CD4-positive, alpha-beta memory T cell (primary cell): ENCODE results near the gene SLC26A9. TPM values are rescaled to one million over a fixed set of nuclear protein-coding genes. Genes with fewer than 3 reads are reported as not detected.
"Not testable (repeated sequence)": the region's sequence is repeated elsewhere in the genome, so short reads cannot be mapped to it uniquely, and the experiment has no call there.

Experiments used
- CTCF ChIA-PET: fragments of 350-600 bp; sonication (Branson Sonifier 250); formaldehyde crosslinking; loops from one replicate; lab custom pipeline; 2021; ENCODE audit warnings: inconsistent platforms; ENCODE audit not compliant: partially characterized antibody; lab: Charles Lee
- POLR2A ChIA-PET: fragments of 350-600 bp; sonication (Branson Sonifier 250); formaldehyde crosslinking; loops from one replicate; lab custom pipeline; 2021; ENCODE audit not compliant: partially characterized antibody; lab: Charles Lee
- DNase-seq, 5 donors: peaks; one replicate each; pipeline versions ENCODE4 v3.0.0 to v3.0.0-alpha.2; 2020 to 2022; ENCODE audit warnings: mixed read lengths in 1 of 5
- H3K27ac ChIP-seq: one replicate; pipeline ENCODE4 v1.7.0; 2013; ENCODE audit warnings: low read depth, low read length
- H3K27me3 ChIP-seq: 2 replicates; pipeline ENCODE4 v1.7.0; 2013; ENCODE audit warnings: mild to moderate bottlenecking, low read length, moderate library complexity; ENCODE audit not compliant: insufficient read depth
- H3K36me3 ChIP-seq: 2 replicates; pipeline ENCODE4 v1.7.0; 2013; ENCODE audit warnings: mild to moderate bottlenecking, low read length, moderate library complexity; ENCODE audit not compliant: insufficient read depth
- H3K4me1 ChIP-seq: 2 replicates; pipeline ENCODE4 v1.7.0; 2013; ENCODE audit warnings: mild to moderate bottlenecking, low read length, moderate library complexity; ENCODE audit not compliant: insufficient read depth
- H3K4me3 ChIP-seq, 2 donors: one replicate each; pipeline ENCODE4 v1.7.0; 2013; ENCODE audit warnings: low read length in 2 of 2, mild to moderate bottlenecking in 1 of 2
- H3K9me3 ChIP-seq, 2 donors: one replicate each; pipeline ENCODE4 v1.7.0; 2013; ENCODE audit warnings: low read length in 2 of 2, control low read depth in 1 of 2; ENCODE audit not compliant: control insufficient read depth in 1 of 2
- H3K27ac Mint-ChIP-seq, 7 donors: one replicate each; pipeline ENCODE4 v1.8.0; 2020 to 2021; ENCODE audit warnings: mixed read lengths in 7 of 7, mild to moderate bottlenecking in 6 of 7, inconsistent platforms in 3 of 7, moderate library complexity in 3 of 7
- H3K27me3 Mint-ChIP-seq, 2 donors: one replicate each; pipeline ENCODE4 v1.8.0; 2020 to 2021; ENCODE audit warnings: mixed read lengths in 2 of 2
- H3K36me3 Mint-ChIP-seq, 2 donors: one replicate each; pipeline ENCODE4 v1.8.0; 2020 to 2021; ENCODE audit warnings: mixed read lengths in 2 of 2, inconsistent platforms in 1 of 2, mild to moderate bottlenecking in 1 of 2
- H3K4me1 Mint-ChIP-seq, 4 donors: one replicate each; pipeline ENCODE4 v1.8.0; 2020 to 2021; ENCODE audit warnings: mixed read lengths in 4 of 4, mild to moderate bottlenecking in 1 of 4
- H3K4me3 Mint-ChIP-seq, 8 donors: one replicate each; pipeline ENCODE4 v1.8.0; 2020 to 2021; ENCODE audit warnings: mixed read lengths in 8 of 8, mild to moderate bottlenecking in 7 of 8, moderate library complexity in 6 of 8, inconsistent platforms in 3 of 8
- H3K9me3 Mint-ChIP-seq, 8 donors: one replicate each; pipeline ENCODE4 v1.8.0; 2020 to 2021; ENCODE audit warnings: mixed read lengths in 8 of 8, mild to moderate bottlenecking in 5 of 8, inconsistent platforms in 3 of 8, moderate library complexity in 1 of 8
- intact Hi-C: fragments of 100-400 bp; cut with micrococcal nuclease; formaldehyde crosslinking; loops from one replicate; pipeline ENCODE4 v1.15.1; 2023
- polyA plus RNA-seq, 2 donors: library from polyadenylated mRNA; unstranded; fragments of 300-500 nt; fragmentation: Illumina TruSeq; gene quantifications; one replicate each; pipeline ENCODE4 v1.2.3, GENCODE V29; 2021
- total RNA-seq, 2 experiments: library from RNA; stranded (reverse); gene quantifications; one replicate each; pipeline ENCODE4 v1.2.3, GENCODE V29; 2021

SLC26A9 gene
- total and polyA plus RNA-seq, 4 experiments from 2014 or later = not detected

GRCh38 chr1:205915354-205915990 is 27.8 kb downstream of the SLC26A9 start:
- ChIA-PET CTCF (interaction anchor here (1.0 to 2.2 kb wide), 2 partner anchors 9 to 62 kb away, joined by 5 to 9 read pairs; no protein-coding TSS in a partner anchor), POLR2A (no interaction called here)
- Histone ChIP-seq H3K36me3 (no peaks in the 10 kb centered on the region), H3K9me3 (no peaks in the 10 kb centered on the region), H3K27ac (no peak overlapping the region), H3K4me3 (no peak overlapping the region), H3K4me1 (no peaks in the 10 kb centered on the region), H3K27me3 (no peaks in the 10 kb centered on the region)
- Mint-ChIP-seq H3K27me3 (peaks cover 5 to 6% of the 10 kb centered on the region in 2 donors), H3K4me3 (no peak overlapping the region), H3K4me1 (peaks cover 0 to 1% (median 0%) of the 10 kb centered on the region in 4 donors), H3K27ac (no peak overlapping the region), H3K9me3 (no peaks in the 10 kb centered on the region), H3K36me3 (no peaks in the 10 kb centered on the region)
- intact Hi-C loops = no loop called here
- DNase-seq = no peak

- no peaks in the 10 kb centered on the region for H3K36me3 ChIP-seq
- no peak overlapping the region for H3K27ac ChIP-seq
- peaks cover 0 to 1% (median 0%) of the 10 kb centered on the region in 4 donors for H3K4me1 Mint-ChIP-seq
- H3K27ac Mint-ChIP-seq = no peak overlapping the region
- intact Hi-C loops = no loop called here
- CTCF ChIA-PET = interaction anchor here (2.2 kb wide), 1 partner anchor 10 kb away, joined by 5 read pairs; no protein-coding TSS in a partner anchor
- no peaks in the 10 kb centered on the region for H3K9me3 Mint-ChIP-seq
- H3K9me3 ChIP-seq = no peaks in the 10 kb centered on the region
- H3K4me1 ChIP-seq = no peaks in the 10 kb centered on the region
- peaks cover 5 to 6% of the 10 kb centered on the region in 2 donors for H3K27me3 Mint-ChIP-seq
- H3K36me3 Mint-ChIP-seq = no peaks in the 10 kb centered on the region
- POLR2A ChIA-PET = no interaction called here
- no peaks in the 10 kb centered on the region for H3K27me3 ChIP-seq
- no peak for DNase-seq
- no peak overlapping the region for H3K4me3 Mint-ChIP-seq
- H3K4me3 ChIP-seq = no peak overlapping the region
These were observed 28.5 kb downstream of the SLC26A9 start for GRCh38 chr1:205914730-205915129.

GRCh38 chr1:205914155-205914507 is 29.1 kb downstream of the SLC26A9 start:
- H3K9me3 Mint-ChIP-seq = no peaks in the 10 kb centered on the region
- no peaks in the 10 kb centered on the region for H3K4me1 ChIP-seq

GRCh38 chr1:205913451-205914154 is 29.7 kb downstream of the SLC26A9 start:
- Mint-ChIP-seq H3K36me3 (no peaks in the 10 kb centered on the region), H3K9me3 (no peaks in the 10 kb centered on the region), H3K27ac (no peak overlapping the region), H3K4me1 (peaks cover 0 to 1% (median 0%) of the 10 kb centered on the region in 4 donors), H3K4me3 (no peak overlapping the region), H3K27me3 (peaks cover 5 to 6% of the 10 kb centered on the region in 2 donors)
- DNase-seq = no peak
- intact Hi-C loops = no loop called here
- Histone ChIP-seq H3K9me3 (no peaks in the 10 kb centered on the region), H3K27me3 (no peaks in the 10 kb centered on the region), H3K36me3 (no peaks in the 10 kb centered on the region), H3K4me3 (no peak overlapping the region), H3K4me1 (no peaks in the 10 kb centered on the region), H3K27ac (no peak overlapping the region)
- POLR2A ChIA-PET = no interaction called here
- CTCF ChIA-PET = no interaction called here

More at GRCh38 chr1:205914155-205914507, 29.1 kb downstream of the SLC26A9 start:
- Histone ChIP-seq H3K36me3 (no peaks in the 10 kb centered on the region), H3K9me3 (no peaks in the 10 kb centered on the region), H3K4me3 (no peak overlapping the region), H3K27ac (no peak overlapping the region), H3K27me3 (no peaks in the 10 kb centered on the region)
- Mint-ChIP-seq H3K27me3 (peaks cover 5 to 6% of the 10 kb centered on the region in 2 donors), H3K4me3 (no peak overlapping the region), H3K4me1 (peaks cover 0 to 1% (median 0%) of the 10 kb centered on the region in 4 donors), H3K36me3 (no peaks in the 10 kb centered on the region), H3K27ac (no peak overlapping the region)
- POLR2A ChIA-PET = no interaction called here
- intact Hi-C loops = no loop called here
- CTCF ChIA-PET = no interaction called here
- no peak for DNase-seq

GRCh38 chr1:205907794-205908193 is 35.5 kb downstream of the SLC26A9 start:
- Histone ChIP-seq H3K27ac (no peak overlapping the region), H3K36me3 (no peaks in the 10 kb centered on the region), H3K27me3 (no peaks in the 10 kb centered on the region), H3K4me3 (no peak overlapping the region), H3K9me3 (no peaks in the 10 kb centered on the region), H3K4me1 (no peaks in the 10 kb centered on the region)
- no peak overlapping the region for H3K27ac Mint-ChIP-seq
- peaks cover 0 to 14% (median 0%) of the 10 kb centered on the region in 8 donors for H3K9me3 Mint-ChIP-seq
- H3K4me1 Mint-ChIP-seq = no peaks in the 10 kb centered on the region
- POLR2A ChIA-PET = no interaction called here
- H3K27me3 Mint-ChIP-seq = peaks cover 1 to 3% of the 10 kb centered on the region in 2 donors
- no peak for DNase-seq
- intact Hi-C loops = loop anchor here (1.0 kb wide), 1 partner anchor 116 kb away; no protein-coding TSS in a partner anchor
- CTCF ChIA-PET = interaction anchor here (0.7 to 2.1 kb wide), 5 partner anchors 10 to 249 kb away, joined by 3 to 12 read pairs (median 4); no protein-coding TSS in a partner anchor
- H3K4me3 Mint-ChIP-seq = no peak overlapping the region
- peaks cover 0 to 4% of the 10 kb centered on the region in 2 donors for H3K36me3 Mint-ChIP-seq

- H3K4me1 ChIP-seq, H3K27me3 Mint-ChIP-seq, intact Hi-C loops, POLR2A ChIA-PET, H3K36me3 ChIP-seq, H3K27me3 ChIP-seq, H3K9me3 ChIP-seq, H3K4me3 Mint-ChIP-seq, H3K36me3 Mint-ChIP-seq, H3K27ac ChIP-seq, H3K4me3 ChIP-seq, H3K4me1 Mint-ChIP-seq, DNase-seq, CTCF ChIA-PET, H3K27ac Mint-ChIP-seq: not testable (repeated sequence)
- peaks cover 0 to 26% (median 0%) of the 10 kb centered on the region in 8 donors for H3K9me3 Mint-ChIP-seq
These were observed 38.2 kb downstream of the SLC26A9 start for GRCh38 chr1:205905095-205905494.

- peaks cover 0 to 38% (median 21%) of the 10 kb centered on the region in 8 donors for H3K9me3 Mint-ChIP-seq
- ChIA-PET POLR2A (no interaction called here), CTCF (interaction anchor here (2.0 kb wide), 1 partner anchor 105 kb away, joined by 4 read pairs; no protein-coding TSS in a partner anchor)
- Histone ChIP-seq H3K36me3 (no peaks in the 10 kb centered on the region), H3K4me1 (peaks cover 4% of the 10 kb centered on the region), H3K9me3 (no peaks in the 10 kb centered on the region), H3K27ac (no peak overlapping the region), H3K4me3 (no peak overlapping the region), H3K27me3 (no peaks in the 10 kb centered on the region)
- H3K27ac Mint-ChIP-seq = no peak overlapping the region
- H3K4me1 Mint-ChIP-seq = peaks cover 2 to 6% (median 5%) of the 10 kb centered on the region in 4 donors
- H3K36me3 Mint-ChIP-seq = no peaks in the 10 kb centered on the region
- DNase-seq = no peak
- H3K4me3 Mint-ChIP-seq = no peak overlapping the region
- intact Hi-C loops = no loop called here
- H3K27me3 Mint-ChIP-seq = peaks cover 3 to 9% of the 10 kb centered on the region in 2 donors
These were observed 46.9 kb downstream of the SLC26A9 start for GRCh38 chr1:205896351-205896750.
